Liver (tissue), 9 donors: Measurements from ENCODE around the gene FARP1. TPM values are rescaled to one million over a fixed set of nuclear protein-coding genes. Genes with fewer than 3 reads are reported as not detected.

Experiments used
- DNase-seq: peaks from one replicate; pipeline ENCODE4 v3.0.0-alpha.2; 2017; ENCODE audit warnings: low spot score
- H3K27ac ChIP-seq, 2 donors: one replicate each; pipeline ENCODE4 v1.7.0; 2013; ENCODE audit warnings: inconsistent platforms in 2 of 2, low read length in 2 of 2, control low read depth in 1 of 2, low read depth in 1 of 2, mild to moderate bottlenecking in 1 of 2
- H3K27me3 ChIP-seq, 4 donors: one replicate each; pipeline versions ENCODE4 v1.6.1 to v1.7.0; 2013; ENCODE audit warnings: low read length in 3 of 4, inconsistent platforms in 1 of 4, mild to moderate bottlenecking in 1 of 4, moderate library complexity in 1 of 4; ENCODE audit not compliant: control insufficient read depth in 4 of 4, insufficient read depth in 4 of 4
- H3K36me3 ChIP-seq, 4 donors: one replicate each; pipeline versions ENCODE4 v1.6.1 to v1.7.0; 2013; ENCODE audit warnings: low read length in 3 of 4, mild to moderate bottlenecking in 3 of 4, low read depth in 1 of 4, moderate library complexity in 1 of 4; ENCODE audit not compliant: control insufficient read depth in 4 of 4, insufficient read depth in 3 of 4
- H3K4me1 ChIP-seq, 4 donors: one replicate each; pipeline versions ENCODE4 v1.6.1 to v1.7.0; 2013; ENCODE audit warnings: low read length in 3 of 4, mild to moderate bottlenecking in 3 of 4, moderate library complexity in 1 of 4; ENCODE audit not compliant: control insufficient read depth in 4 of 4, insufficient read depth in 4 of 4
- H3K4me3 ChIP-seq, 3 donors: one replicate each; pipeline versions ENCODE4 v1.6.1 to v1.7.0; 2013; ENCODE audit warnings: low read length in 3 of 3, control low read depth in 1 of 3, low read depth in 1 of 3, mild to moderate bottlenecking in 1 of 3
- H3K9ac ChIP-seq, 2 donors: one replicate each; pipeline ENCODE4 v1.7.0; 2013; ENCODE audit warnings: low read length in 2 of 2, mild to moderate bottlenecking in 2 of 2, moderate library complexity in 2 of 2, control low read depth in 1 of 2, low read depth in 1 of 2
- H3K9me3 ChIP-seq, 4 donors: one replicate each; pipeline versions ENCODE4 v1.6.1 to v1.7.0; 2013; ENCODE audit warnings: low read length in 3 of 4; ENCODE audit not compliant: control insufficient read depth in 4 of 4
- EGR1 ChIP-seq, 2 donors: IDR thresholded peaks; 2 replicates each; pipeline ENCODE4 v1.6.1; 2016 to 2018; ENCODE audit warnings: antibody characterized with exemption in 2 of 2, low read depth in 2 of 2
- FOXA1 ChIP-seq: IDR thresholded peaks from 2 replicates; pipeline ENCODE4 v1.6.1; 2016; ENCODE audit warnings: antibody characterized with exemption
- FOXA2 ChIP-seq: IDR thresholded peaks from 2 replicates; pipeline ENCODE4 v1.6.1; 2016; ENCODE audit warnings: antibody characterized with exemption
- GABPA ChIP-seq, 2 donors: IDR thresholded peaks in 1 of 2; conservative IDR thresholded peaks in 1 of 2; 2 replicates each; pipeline ENCODE4 v1.6.1; 2016; ENCODE audit warnings: antibody characterized with exemption in 2 of 2, mild to moderate bottlenecking in 1 of 2, moderate library complexity in 1 of 2
- HNF4A ChIP-seq, 2 donors: conservative IDR thresholded peaks; 2 replicates each; pipeline ENCODE4 v1.6.1; 2016; ENCODE audit warnings: antibody characterized with exemption in 2 of 2, mild to moderate bottlenecking in 2 of 2
- HNF4G ChIP-seq: IDR thresholded peaks from 2 replicates; pipeline ENCODE4 v1.6.1; 2016; ENCODE audit warnings: antibody characterized with exemption
- JUND ChIP-seq, 2 donors: IDR thresholded peaks; 2 replicates each; pipeline ENCODE4 v1.6.1; 2016; ENCODE audit warnings: antibody characterized with exemption in 2 of 2
- NR2F2 ChIP-seq: IDR thresholded peaks from 2 replicates; pipeline ENCODE4 v1.6.1; 2016; ENCODE audit warnings: antibody characterized with exemption
- RAD21 ChIP-seq, 2 donors: IDR thresholded peaks; 2 replicates each; pipeline ENCODE4 v1.6.1; 2016; ENCODE audit warnings: antibody characterized with exemption in 2 of 2, mild to moderate bottlenecking in 2 of 2
- RXRA ChIP-seq, 2 donors: IDR thresholded peaks; 2 replicates each; pipeline ENCODE4 v1.6.1; 2017 to 2018; ENCODE audit warnings: antibody characterized with exemption in 2 of 2, mild to moderate bottlenecking in 1 of 2
- SP1 ChIP-seq: IDR thresholded peaks from 2 replicates; pipeline ENCODE4 v1.6.1; 2018; ENCODE audit warnings: antibody characterized with exemption, mild to moderate bottlenecking
- TAF1 ChIP-seq: conservative IDR thresholded peaks from 2 replicates; pipeline ENCODE4 v1.6.1; 2016; ENCODE audit warnings: antibody characterized with exemption, mild to moderate bottlenecking
- YY1 ChIP-seq: IDR thresholded peaks from 2 replicates; pipeline ENCODE4 v1.6.1; 2016; ENCODE audit warnings: antibody characterized with exemption, mild to moderate bottlenecking
- WGBS: extraction: QIAGEN DNeasy Blood & Tissue Kit; methylation state at CpG from one replicate; pipeline ENCODE4 v1.1.7; 2013; 5-methylcytosine and 5-hydroxymethylcytosine counted together
- polyA plus RNA-seq, 2 donors: library from polyadenylated mRNA; stranded (reverse) in 1 of 2; unstranded in 1 of 2; fragments of 200-250 nt in 1 of 2; fragments of >200 nt in 1 of 2; fragmentation: Nextera tagmentation in 1 of 2; extraction: Ambion mirVana in 1 of 2; gene quantifications; one replicate each; pipeline versions ENCODE4 v1.2.1 to v1.2.3, GENCODE V29; 2013 to 2015
- total RNA-seq, 2 donors: library from RNA; depleted of rRNA; stranded (reverse); fragments of >200 nt; gene quantifications; one replicate each; pipeline ENCODE4 v1.2.3, GENCODE V29; 2014
- TF ChIP-seq, protein P1 (sequence below): fragments of 150-350 bp; IDR thresholded peaks from 2 replicates; pipeline ENCODE4 v1.5.1; 2017; ENCODE audit warnings: improper control_type of control experiment, low read depth, low read length; ENCODE audit not compliant: missing input control
- TF ChIP-seq, protein P2 (sequence below): IDR thresholded peaks from 2 replicates; pipeline ENCODE4 v1.6.1; 2016; ENCODE audit warnings: antibody characterized with exemption, mild to moderate bottlenecking
- TF ChIP-seq, protein P3 (sequence below): IDR thresholded peaks from 2 replicates; pipeline ENCODE4 v1.6.1; 2016; ENCODE audit warnings: antibody characterized with exemption
- TF ChIP-seq, protein P4 (sequence below): IDR thresholded peaks from 2 replicates; pipeline ENCODE4 v1.6.1; 2016; ENCODE audit warnings: antibody characterized with exemption
- TF ChIP-seq, protein P5 (sequence below): IDR thresholded peaks from 2 replicates; pipeline ENCODE4 v1.6.1; 2016; ENCODE audit warnings: antibody characterized with exemption
- donor health status: healthy.
- donor health status: healthy.
- donor health status: healthy.
- donor health status: healthy.
- donor health status: healthy.

The FARP1 gene
- total and polyA plus RNA-seq, 4 donors, result 28.4 to 62.6 (median 39.8) TPM

DNA sequence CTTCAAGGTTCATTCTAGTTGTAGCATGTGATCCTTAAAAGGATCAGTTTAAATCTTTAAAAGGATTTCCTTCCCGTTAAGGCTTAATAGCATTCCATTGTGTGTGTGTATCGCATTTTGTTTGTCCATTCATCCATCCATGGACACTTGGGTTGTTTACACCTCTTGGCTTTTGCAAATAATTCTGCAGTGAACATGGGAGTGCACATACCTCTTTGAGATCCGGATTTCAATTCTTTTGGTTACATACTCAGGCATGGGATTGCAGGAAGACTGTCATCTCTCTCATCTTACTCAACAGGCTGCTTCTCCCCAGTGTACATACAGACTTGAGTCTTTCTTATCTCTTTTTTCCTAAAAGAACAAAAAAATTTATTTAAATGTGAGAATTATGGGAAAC is 32.9 kb downstream of the FARP1 start:
- Histone ChIP-seq H3K4me3 (no peak overlapping the region), H3K9me3 (no peaks in the 10 kb centered on the region), H3K27me3 (no peaks in the 10 kb centered on the region), H3K4me1 (peaks cover 10 to 45% (median 37%) of the 10 kb centered on the region in 4 donors), H3K27ac (no peak overlapping the region), H3K36me3 (peaks cover 0 to 8% (median 1%) of the 10 kb centered on the region in 4 donors), H3K9ac (no peak overlapping the region)
- DNase-seq, result no peak
- 80% methylated on average over 3 of the region's 3 CpGs for WGBS
- TF ChIP-seq, protein P1, sequence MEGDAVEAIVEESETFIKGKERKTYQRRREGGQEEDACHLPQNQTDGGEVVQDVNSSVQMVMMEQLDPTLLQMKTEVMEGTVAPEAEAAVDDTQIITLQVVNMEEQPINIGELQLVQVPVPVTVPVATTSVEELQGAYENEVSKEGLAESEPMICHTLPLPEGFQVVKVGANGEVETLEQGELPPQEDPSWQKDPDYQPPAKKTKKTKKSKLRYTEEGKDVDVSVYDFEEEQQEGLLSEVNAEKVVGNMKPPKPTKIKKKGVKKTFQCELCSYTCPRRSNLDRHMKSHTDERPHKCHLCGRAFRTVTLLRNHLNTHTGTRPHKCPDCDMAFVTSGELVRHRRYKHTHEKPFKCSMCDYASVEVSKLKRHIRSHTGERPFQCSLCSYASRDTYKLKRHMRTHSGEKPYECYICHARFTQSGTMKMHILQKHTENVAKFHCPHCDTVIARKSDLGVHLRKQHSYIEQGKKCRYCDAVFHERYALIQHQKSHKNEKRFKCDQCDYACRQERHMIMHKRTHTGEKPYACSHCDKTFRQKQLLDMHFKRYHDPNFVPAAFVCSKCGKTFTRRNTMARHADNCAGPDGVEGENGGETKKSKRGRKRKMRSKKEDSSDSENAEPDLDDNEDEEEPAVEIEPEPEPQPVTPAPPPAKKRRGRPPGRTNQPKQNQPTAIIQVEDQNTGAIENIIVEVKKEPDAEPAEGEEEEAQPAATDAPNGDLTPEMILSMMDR, result no peak
- TF ChIP-seq EGR1 (IDR thresholded peaks at IDR 0.05; ENCODE audit: low read depth in 2 of 2) (no peak), RAD21 (IDR thresholded peaks at IDR 0.05) (no peak), FOXA2 (no peak)

DNA sequence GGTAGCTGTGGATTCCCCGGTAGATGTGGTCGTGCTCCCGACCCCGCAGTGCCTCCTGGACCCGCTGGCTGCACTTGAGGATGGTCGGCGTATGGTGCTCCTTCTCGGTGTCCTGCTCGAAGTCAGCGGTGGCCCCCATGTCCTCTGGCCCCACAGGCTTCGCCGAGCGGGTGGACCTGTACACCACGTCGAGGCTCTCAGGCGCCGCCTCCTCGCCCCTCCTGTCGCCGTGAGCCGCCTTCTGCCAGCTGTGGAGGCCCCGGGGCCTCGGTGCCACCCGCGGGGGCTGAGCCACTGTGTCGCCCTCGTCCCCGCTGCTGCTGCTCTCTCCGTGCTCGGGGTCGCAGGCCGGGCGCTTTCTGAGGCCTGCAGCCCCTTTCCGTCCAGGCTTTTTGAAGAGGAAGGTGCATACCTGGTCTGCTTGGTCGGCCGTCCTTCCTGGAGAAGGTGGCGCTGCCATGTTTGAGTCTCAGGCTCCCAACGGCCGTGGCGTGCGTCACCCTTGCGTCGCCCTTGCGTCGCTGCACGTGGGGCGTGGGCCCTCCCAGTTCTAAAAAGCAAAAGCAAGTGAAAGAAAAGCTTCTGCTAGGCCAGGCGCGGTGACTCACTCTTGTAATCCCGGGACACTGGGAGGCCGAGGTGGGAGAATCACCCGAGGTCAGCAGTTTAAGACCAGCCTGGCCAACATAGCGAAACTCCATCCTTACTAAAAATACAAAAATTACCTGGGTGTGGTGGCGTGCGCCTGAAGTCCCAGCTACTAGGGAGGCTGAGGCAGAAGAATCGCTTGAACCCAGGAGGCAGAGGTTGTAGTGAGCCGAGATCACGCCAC is 34.1 kb downstream of the FARP1 start, which contains the start of gene RNF113B:
Gene RNF113B (minus strand): TSS at position 493 of the 832 bp plus-strand sequence. CDS start 33 bp downstream, at position 460.
- Histone ChIP-seq H3K36me3 (peaks cover 0 to 8% (median 1%) of the 10 kb centered on the region in 4 donors), H3K9me3 (no peaks in the 10 kb centered on the region), H3K4me3 (no peak within 1 kb of the TSS), H3K27me3 (no peaks in the 10 kb centered on the region), H3K4me1 (peaks cover 8 to 39% (median 31%) of the 10 kb centered on the region in 4 donors), H3K27ac (no peak within 1 kb of the TSS), H3K9ac (no peak within 1 kb of the TSS)
- WGBS, result 96% methylated on average over 58 of the region's 58 CpGs
- no peak for DNase-seq
- TF ChIP-seq SP1 (no peak), JUND (IDR thresholded peaks at IDR 0.05) (no peak), FOXA1 (no peak), HNF4A (conservative IDR thresholded peaks at IDR 0.05) (no peak), YY1 (no peak), TAF1 (no peak), HNF4G (no peak), RXRA (IDR thresholded peaks at IDR 0.05) (no peak), GABPA (IDR thresholded peaks at IDR 0.05 in 1 of 2, conservative IDR thresholded peaks at IDR 0.05 in 1 of 2) (no peak), FOXA2 (no peak), EGR1 (IDR thresholded peaks at IDR 0.05; ENCODE audit: low read depth in 2 of 2) (no peak), NR2F2 (no peak), RAD21 (IDR thresholded peaks at IDR 0.05) (no peak)
- TF ChIP-seq, protein P2, sequence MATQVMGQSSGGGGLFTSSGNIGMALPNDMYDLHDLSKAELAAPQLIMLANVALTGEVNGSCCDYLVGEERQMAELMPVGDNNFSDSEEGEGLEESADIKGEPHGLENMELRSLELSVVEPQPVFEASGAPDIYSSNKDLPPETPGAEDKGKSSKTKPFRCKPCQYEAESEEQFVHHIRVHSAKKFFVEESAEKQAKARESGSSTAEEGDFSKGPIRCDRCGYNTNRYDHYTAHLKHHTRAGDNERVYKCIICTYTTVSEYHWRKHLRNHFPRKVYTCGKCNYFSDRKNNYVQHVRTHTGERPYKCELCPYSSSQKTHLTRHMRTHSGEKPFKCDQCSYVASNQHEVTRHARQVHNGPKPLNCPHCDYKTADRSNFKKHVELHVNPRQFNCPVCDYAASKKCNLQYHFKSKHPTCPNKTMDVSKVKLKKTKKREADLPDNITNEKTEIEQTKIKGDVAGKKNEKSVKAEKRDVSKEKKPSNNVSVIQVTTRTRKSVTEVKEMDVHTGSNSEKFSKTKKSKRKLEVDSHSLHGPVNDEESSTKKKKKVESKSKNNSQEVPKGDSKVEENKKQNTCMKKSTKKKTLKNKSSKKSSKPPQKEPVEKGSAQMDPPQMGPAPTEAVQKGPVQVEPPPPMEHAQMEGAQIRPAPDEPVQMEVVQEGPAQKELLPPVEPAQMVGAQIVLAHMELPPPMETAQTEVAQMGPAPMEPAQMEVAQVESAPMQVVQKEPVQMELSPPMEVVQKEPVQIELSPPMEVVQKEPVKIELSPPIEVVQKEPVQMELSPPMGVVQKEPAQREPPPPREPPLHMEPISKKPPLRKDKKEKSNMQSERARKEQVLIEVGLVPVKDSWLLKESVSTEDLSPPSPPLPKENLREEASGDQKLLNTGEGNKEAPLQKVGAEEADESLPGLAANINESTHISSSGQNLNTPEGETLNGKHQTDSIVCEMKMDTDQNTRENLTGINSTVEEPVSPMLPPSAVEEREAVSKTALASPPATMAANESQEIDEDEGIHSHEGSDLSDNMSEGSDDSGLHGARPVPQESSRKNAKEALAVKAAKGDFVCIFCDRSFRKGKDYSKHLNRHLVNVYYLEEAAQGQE, result no peak
- TF ChIP-seq, protein P3, sequence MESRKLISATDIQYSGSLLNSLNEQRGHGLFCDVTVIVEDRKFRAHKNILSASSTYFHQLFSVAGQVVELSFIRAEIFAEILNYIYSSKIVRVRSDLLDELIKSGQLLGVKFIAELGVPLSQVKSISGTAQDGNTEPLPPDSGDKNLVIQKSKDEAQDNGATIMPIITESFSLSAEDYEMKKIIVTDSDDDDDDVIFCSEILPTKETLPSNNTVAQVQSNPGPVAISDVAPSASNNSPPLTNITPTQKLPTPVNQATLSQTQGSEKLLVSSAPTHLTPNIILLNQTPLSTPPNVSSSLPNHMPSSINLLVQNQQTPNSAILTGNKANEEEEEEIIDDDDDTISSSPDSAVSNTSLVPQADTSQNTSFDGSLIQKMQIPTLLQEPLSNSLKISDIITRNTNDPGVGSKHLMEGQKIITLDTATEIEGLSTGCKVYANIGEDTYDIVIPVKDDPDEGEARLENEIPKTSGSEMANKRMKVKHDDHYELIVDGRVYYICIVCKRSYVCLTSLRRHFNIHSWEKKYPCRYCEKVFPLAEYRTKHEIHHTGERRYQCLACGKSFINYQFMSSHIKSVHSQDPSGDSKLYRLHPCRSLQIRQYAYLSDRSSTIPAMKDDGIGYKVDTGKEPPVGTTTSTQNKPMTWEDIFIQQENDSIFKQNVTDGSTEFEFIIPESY, result no peak
- TF ChIP-seq, protein P4, sequence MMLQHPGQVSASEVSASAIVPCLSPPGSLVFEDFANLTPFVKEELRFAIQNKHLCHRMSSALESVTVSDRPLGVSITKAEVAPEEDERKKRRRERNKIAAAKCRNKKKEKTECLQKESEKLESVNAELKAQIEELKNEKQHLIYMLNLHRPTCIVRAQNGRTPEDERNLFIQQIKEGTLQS, result no peak
- TF ChIP-seq, protein P1, result no peak
- TF ChIP-seq, protein P5, sequence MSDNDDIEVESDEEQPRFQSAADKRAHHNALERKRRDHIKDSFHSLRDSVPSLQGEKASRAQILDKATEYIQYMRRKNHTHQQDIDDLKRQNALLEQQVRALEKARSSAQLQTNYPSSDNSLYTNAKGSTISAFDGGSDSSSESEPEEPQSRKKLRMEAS, result no peak
